DMS114 treated with DMSO at 0.1 percent for 48 hours (cell line): ENCODE data around the gene AATK.
"Not testable (repeated sequence)": the region's sequence is repeated elsewhere in the genome, so short reads cannot be mapped to it uniquely, and the experiment has no call there.

ENCODE experiments used
- DNase-seq: peaks from one replicate; lab custom pipeline; 2025; ENCODE audit not compliant: unreplicated experiment; lab: John Stamatoyannopoulos, UW

AATK gene

DNA sequence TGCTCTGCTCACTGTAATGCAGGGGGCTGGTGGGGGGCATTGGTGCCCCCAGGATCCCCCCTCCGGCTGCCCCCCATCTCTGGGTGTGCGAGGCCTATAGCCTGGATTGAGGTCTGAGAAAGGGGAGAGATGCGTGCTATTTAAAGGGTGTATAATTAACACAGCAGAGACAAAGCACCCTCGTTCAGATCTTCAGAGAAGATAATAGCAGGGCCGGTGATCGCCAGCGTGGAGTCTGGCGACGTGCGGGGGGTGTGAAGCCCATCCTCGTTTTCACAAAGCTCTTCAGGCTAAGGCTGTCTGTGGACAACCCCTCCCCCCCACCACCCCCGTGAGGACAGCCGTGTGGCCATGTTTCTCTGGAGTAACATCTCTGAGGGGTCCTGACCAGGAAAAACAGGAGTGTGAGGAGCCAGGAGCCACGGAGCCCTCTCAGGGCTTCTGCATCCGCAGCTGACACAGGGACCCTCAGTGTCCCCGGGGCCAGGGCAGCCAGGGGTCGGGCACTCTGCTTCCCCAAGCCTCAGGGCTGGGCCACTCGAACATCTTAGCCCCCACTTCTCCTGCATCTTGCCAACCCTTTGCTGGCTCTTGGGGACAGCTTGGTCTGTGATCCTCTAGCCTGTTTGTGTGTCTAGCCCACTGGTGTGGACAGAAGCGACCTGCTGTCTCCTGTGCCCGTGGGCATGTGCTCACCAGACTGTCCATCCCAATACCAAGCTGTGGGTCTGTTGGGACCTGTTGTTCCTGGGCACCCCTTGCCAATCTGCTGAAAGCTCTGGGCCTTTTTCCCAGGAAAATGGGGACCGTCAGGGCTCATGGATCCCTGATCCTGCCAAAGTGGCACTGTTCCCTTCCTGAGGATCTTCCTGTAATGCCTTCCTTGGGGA, 72.2 kb downstream of the AATK start:
- no peak for DNase-seq

DNA sequence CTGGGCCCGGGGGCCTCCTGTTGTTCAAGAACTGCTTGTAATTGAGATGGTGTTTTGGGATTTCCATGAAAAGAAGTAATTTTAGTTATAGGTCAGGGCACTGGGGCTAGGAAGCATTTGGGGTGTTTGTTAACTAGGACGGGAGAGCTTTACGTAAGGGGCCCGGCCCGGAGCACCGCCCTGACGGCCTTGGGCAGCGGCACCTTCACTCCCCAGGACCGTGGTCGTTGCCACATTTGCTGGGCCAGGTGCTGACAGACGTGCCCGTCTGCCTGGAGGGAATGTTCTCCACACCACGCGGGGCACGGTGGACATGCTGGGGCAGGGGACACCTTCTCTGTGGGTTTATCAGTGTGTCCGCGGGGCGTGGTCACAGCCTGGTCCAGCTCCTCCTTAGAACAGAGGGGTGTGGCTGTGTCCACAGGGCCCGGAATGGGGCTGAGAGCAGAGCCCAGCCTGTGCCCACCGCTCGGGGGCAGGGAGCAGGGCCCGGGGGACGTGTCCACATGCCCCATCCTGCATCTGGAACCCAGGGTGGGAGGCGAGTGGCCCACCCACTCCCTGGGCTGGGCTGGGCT, 73.4 kb downstream of the AATK start:
- no peak for DNase-seq

DNA sequence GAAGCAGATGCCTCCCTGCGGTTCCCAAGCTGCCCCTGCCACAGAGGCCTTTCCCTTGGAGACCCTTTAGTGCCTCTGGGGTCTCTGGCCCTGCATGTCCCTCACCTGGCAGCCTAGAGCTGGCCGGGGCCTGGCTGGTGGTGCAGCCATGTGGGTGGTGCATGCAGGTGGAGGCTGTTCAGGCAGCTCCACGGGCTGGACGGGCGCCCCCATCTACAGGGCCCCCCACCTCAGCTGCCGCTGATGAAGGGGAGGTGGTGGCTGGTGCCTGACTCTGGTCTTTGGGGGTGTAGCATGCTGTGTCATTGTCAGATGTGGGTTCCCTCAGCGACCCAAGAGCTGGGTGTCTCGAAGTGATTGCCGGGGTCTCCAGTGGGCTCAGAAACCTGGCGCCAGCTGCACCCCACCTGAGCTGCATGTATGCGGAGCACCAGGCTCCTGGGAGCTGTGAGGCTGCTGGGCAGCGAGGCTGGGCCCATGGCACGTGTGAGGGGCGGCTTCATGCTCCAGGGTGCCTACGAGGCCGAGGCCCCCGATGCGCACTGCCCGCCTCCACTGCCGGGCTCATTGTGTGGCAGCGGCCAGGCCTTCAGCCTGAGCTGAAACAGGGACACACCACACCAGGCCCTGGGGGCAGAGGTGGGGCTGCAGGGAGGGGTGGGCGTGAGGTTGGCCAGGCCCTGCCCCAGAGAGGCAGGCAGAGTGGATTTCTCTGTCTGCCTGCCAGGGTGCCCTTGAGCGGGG, 74.1 kb downstream of the AATK start:
- no peak for DNase-seq

DNA sequence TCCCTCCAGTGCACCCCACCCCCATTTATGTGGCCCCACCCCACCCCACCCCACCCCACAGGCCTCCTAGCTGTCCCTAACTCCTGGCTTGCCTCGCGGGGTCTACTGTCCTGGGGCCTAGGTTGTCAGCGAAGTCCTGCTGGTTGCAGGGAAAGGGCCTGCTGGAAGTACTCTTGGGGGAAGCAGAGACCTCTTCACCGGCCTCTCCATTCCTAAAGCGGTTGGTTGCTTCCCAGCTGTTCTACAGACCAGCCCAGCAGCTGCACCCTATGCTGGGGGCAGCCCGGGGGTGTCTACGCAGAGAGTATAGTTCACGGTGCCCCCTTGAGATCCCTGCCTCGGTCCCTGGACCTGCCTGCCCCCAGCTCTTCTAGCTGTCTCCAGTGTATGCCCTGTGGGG, 74.9 kb downstream of the AATK start:
- DNase-seq, result no peak

DNA sequence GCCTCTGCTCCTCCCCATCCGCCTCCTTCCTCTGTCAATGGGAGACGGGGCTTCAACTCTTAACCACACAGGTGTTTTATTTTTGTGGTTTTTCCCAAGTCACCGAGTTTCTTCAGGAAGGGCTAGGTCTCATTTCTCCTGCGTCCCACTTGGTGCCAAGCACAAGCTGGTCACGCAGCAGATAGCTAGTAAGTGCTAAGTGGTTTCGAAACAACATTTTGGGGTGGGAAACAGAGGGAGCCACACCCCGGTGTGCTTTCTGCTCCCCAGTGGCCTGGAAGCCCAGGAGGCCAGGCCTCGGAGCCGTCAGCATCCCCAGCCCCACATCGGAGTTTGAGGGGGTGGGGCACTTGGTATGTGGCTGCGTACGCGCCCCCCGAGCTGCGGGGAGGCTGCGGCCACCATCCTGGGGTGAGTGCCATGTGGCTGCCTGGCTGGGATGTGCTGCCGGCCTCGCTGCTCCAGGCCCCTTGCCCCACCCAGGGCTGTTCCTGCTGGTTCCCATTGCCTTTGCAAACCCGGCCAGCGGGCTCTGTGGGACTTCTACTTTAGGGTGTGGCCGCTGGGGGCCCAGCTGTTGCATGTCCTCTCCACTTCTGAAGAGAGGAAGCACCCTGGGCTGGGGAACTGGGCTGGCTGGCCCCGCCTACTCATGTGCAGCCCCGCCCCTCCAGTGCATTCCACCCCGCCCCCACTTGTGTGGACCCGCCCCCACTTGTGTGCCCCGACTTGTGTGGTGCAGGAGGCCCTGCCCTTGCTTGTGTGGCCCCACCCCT, 75.5 kb downstream of the AATK start:
- DNase-seq, result no peak

DNA sequence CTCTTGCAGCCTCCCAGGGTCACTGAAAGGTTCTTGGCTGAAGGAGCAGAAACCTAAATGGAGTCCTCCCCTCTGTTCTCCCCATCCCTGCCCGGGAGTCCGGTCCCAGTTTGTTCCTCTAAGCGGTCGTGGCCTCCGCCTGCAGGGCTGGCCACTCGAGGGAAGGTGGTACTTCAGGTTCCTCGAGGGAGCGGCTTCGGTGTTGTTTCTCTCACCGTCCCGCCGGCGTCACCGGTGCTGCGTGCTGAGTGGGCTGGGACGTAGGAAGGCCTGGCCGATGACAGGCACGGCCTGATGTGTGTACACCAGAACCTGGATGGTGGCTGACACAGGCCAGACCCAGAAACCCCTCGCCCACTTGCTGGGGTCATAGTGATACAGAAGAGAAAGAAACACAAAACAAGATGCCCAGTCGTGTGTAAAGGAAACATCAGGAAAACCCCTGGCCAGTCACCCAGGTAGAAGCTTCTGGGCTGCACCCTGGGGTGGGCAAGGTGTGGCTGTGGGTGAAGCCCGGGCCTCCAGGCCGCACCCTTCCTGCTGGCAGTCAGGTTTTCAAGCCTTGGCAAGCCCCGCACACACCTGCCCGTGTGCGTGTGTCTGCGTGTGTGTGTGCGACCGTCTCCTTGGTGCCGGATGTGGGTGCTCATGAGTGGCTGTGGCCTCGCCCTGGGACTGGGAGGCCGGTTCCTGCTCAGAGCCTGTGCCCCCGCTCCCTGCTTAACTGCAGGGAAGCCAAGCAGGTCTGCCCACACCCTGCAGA, 79.1 kb downstream of the AATK start:
- DNase-seq, result no peak

DNA sequence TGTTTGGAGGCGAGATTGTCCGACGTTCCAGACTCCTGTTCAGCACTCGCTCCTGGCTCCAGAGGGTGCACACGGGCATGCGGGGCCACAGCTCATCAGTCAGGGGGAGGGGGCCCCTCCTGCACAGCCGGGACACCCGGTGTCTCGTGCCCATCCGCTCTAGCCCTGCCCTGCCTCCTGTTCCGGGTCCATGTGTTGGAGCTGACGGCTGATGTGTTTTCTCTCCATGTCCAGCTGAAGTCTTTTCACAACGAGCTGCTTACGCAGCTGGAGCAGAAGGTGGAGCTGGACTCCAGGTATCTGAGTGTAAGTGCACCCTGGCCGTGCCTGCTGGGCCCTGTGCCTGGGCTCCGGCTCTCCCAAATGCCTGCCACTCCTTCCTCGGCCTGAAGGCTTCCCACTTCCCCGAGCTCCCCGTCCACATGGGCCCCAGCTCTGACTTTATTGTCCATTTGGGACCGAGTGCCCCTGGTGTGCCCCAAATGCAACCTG, 80.6 kb downstream of the AATK start:
- no peak for DNase-seq

DNA sequence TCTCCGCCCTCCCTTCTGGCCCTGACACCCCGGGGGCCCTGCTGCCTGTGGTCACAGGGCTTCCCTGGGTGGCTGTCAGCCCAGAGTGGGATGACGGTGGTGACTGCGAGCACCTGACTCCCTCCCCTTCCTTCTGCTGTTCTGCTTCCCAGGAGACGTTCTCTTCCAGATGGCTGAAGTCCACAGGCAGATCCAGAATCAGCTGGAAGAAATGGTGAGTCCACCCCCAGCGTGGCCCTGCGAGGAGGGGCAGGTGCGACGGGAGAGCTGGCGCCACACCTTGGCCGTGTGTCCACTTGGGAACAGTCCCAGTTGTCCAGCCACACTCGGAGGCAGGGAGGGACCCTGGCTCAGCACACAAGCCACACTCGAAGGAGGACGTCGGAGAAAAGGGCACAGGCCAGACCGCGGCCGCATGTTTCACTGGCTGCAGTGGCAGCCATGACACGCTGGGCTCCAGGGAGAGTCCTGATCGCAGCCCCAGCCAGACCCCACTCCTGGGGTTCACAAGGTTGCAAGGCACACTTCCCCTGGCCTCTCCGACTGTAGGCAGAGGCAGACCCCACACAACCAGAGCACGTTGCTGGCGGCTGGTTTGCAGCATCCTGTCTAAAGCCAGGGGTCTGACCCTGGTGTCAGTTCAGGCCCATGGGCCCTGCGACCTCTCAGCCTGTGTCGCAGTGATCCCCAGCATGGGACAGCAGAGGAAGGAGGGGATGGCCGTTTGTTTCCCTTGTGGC, 81.2 kb downstream of the AATK start:
- no peak for DNase-seq

DNA sequence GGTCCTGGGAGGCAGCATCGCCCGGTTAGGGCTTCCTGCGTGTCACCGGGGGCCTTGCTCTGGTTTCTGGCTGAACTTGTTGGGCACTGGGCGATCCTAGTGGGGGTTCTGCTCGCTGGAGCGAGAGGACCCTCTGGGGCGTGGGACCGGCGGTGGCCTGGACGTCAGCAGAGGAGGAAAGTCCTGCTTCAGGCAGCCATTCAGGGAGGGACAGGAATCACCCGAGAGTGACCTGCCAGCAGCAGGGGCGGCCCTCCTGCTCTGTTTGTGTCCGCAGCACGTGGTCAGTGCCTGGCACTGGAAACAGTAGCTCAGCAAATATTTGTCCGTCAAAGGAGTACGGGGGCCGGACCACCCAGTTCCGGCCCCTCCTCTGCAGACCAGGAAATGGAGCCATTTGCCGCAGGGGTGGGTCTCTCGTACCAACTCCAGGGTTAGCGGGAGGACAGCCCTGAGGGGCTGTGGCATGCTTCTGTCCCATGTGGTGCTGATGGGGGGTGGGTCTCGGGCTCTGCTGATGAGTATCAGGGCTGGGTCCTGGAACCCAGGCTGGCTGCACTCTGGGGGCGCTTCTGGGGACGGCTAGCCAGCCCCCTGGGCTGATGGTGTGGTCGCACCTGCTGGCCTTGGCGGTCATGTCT, 82.8 kb downstream of the AATK start:
- no peak for DNase-seq

DNA sequence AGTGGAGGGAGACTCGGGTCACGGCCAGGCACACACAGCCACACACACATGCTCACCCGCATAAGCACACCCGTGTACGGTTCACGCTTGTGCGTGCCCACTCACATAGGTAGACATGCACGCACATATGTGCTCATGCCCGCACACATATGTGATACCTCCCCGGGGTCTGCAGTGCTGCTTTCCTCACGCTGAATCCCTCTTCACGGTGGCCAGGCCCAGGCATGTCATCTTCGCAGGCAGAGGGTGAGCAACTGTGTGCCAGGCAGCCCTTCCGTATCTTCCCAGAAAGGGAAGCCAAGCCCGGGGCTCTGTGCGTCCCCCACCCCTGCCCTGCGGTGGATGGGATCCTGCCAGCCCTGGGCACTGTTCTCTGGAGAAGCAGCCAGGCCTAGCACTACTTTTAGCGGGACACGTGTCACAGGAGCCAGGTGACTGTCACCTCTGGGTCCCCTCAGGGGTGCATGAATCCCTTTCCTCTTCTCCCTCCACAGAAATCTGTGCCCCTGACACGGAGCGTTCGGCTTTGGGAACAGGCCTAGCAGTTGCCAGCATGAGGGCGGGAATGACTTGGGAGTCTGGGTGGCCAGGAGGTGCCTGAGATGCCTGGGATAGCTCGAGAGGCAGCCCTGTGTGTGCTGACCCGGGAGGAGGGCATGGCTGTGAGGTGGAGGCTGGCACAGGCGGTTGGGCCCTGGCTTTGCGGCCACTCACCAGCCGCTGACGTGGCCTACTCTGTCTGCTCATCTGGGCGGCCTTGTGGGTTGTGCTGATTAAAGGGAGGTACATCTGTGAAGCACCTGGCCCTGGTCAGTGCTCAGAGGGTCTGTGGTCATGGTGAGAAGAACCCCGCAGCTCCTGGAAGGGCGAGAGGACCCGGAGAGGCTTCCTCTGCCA, 83.6 kb downstream of the AATK start:
- DNase-seq, result no peak

DNA sequence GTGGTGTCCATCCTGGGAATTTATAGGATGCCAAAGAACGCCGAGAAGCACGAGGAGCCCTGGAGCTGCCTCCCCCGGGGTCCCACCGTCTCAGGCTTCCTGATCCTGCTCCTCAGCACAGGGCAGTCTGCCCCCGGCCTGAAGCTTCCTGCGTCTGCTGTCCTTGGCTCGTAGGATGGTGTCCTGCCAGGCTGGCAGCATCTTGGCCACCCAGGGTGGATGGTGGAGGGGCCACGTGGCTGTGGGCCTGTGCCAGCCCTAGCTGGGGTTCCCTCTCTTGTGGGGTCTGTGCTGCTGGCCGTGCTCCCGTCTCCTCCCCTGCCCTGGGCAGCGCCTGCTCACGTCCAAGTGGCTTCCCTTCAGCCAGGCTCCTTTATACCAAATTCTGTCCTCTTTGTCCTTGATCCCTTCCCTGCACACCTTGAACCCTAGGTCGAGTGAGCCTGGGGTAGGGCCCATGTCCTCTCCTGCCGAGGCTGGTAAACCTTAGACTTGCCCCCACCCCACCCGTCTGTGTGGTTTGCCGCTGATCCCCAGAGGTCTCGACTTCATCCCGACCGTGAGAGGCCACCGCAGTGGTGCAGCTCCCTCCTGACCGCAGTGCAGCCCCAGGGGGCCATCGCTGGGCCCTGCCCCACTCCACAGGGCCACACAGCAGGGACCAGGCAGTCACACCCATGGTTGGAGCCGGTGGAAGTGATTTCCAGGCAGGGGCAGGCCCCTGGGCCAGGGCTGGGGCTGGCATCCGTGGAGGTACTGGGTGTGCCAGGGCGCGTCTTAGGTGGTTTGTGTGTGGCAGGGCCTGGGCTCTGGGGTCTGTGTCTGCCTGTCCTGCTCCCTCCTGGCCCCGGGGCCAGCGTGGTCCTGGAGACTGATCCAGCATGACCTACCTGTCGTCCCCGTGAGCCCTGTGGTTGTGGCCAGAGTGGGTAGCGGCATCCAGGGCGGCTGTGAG, 84.5 kb downstream of the AATK start:
- DNase-seq, result no peak

DNA sequence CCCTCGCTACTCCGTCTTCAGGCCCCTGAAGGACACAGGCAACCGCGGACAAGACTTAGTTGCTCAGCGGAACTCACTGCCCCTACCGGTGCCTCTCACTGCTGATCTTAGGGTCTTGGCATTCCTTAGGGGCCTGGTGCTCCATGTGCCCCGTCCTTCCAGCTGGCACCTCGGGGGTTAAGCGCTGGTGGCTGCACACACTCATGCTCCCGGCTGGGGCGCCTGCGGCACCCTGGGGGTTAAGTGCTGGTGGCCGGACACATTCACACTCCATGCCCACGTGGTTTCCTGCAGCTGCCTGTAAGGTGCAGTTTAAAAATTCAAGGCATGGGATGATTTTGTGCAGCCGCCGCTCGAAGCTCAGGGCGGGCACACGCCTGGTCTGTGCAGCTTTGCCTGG, 86.0 kb downstream of the AATK start:
- no peak for DNase-seq

DNA sequence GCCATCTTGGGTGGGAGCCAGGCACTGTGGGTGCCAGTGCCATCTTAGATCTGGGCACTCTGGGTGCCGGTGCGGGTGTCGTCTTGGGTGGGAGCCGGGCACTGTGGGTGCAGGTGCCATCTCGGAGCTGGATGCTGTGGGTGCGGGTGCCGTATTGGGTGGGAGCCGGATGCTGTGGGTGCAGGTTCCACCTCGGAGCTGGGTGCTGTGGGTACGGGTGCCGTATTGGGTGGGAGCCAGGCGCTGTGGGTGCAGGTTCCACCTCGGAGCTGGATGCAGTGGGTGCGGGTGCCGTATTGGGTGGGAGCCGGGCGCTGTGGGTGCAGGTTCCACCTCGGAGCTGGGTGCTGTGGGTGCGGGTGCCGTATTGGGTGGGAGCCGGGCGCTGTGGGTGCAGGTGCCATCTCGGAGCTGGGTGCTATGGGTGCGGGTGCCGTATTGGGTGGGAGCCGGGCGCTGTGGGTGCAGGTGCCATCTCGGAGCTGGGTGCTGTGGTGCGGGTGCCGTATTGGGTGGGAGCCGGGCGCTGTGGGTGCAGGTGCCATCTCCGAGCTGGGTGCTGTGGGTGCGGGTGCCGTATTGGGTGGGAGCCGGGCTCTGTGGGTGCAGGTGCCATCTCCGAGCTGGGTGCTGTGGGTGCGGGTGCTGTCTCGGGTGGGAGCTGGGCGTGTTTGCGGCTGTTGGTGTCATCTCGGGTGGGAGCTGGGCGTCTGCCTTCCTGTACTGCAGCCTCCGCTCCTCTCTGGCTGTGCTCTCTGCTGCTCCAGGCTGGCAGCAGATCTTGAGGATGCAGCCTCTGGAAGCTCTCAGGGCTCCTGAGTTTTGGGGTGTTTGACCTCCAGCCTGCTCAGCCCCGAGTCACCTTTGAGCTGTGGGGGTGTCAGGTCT, 87.8 kb downstream of the AATK start:
- not testable (repeated sequence) for DNase-seq

DNA sequence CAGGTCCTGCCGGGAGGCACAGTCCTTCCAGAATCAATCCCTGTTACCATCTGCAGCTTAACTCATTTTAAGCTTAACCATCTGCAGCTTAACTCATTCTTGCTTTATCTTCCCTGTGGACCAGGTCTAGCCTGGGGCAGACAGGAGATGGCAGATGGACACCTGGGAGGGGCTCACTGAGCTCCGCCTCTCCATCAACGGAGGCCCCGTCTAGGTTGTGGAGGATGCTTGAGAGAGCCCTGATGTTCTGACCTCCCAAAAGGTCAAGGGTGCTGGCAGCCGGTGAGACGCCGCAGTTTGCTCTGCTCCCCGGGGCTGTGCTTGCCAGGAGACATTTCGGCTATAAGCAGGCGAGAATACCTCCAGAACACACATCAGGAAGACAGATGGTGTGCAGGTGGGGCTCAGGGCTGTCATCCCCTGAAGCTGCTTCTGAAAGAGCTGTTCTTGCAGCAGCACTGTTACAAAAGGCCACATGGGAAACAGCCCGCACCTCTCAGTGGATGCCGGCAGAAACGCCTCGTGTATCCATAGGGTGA, 89.8 kb downstream of the AATK start:
- no peak for DNase-seq

DNA sequence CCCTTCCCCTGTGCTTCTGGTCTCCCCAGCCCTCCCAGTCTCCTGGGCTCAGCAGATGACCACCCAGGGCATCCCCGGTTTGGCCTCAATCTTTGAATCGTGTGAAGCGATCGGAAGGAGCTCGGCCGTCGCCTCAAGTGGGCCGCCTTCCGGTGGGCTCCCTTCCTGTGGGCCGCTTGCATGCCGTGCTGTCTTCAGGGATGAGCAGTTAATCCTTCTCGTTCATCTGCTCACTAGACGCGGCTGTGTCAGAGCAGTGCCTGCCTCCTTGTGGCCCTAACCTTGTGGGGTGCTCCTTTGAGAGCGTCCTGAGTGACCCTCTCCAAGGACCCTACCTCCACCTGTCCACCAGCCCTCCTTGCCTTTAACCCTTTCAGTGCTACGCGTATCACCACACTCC, 90.7 kb downstream of the AATK start:
- no peak for DNase-seq

DNA sequence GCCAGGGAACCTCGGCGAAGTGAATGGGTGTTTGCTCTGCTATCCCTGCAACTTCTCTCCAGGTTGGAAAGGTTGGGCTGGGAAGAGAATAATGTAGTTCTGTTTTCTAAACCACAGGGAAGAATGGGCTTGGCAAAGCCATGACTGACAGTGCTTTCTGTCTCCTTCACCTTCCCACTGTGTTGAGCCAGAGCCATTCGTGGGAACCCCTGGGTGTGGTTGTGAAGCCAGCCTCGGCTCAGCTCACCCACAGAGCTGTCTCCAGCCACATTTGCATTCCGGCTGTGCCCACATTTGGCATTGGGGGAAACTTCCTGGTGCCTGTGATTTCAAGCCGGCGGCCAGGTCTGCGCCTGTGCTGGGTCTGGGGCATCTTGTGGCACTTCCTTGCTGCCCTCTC, 91.1 kb downstream of the AATK start:
- DNase-seq, result no peak
